ENCODE data around the gene FZD4. TPM values are rescaled to one million over a fixed set of nuclear protein-coding genes. Genes with fewer than 3 reads are reported as not detected.

The FZD4 gene
- total RNA-seq, 1 experiment from 2014 or later = 0.35 TPM

DNA sequence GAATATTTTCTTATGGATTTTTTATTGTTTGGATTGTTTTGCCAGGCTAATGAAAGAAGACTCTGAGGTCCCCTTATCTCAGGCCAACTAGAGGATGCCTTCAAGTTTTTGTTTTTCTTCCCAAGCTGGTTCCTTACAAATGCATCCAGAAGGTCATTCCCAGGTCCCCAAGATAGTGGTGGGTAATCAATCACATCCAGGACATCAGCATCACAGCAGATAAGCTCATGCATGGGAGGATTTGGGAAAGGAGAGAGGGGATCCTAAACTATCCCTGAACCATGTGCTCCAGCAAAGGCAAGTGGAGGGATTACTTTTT lies 20.7 kb downstream of the FZD4 start:
- no peaks in the 10 kb centered on the region for H3K27me3 Mint-ChIP-seq (ENCODE audit: insufficient read depth, unreplicated experiment)
- POLR2A ChIA-PET = interaction anchor here (0.7 to 1.0 kb wide), 2 partner anchors 9 to 487 kb away, joined by 3 read pairs; no protein-coding TSS in a partner anchor
- no peak overlapping the region for H3K4me3 Mint-ChIP-seq (ENCODE audit: unreplicated experiment)
- TF ChIP-seq, protein P1, sequence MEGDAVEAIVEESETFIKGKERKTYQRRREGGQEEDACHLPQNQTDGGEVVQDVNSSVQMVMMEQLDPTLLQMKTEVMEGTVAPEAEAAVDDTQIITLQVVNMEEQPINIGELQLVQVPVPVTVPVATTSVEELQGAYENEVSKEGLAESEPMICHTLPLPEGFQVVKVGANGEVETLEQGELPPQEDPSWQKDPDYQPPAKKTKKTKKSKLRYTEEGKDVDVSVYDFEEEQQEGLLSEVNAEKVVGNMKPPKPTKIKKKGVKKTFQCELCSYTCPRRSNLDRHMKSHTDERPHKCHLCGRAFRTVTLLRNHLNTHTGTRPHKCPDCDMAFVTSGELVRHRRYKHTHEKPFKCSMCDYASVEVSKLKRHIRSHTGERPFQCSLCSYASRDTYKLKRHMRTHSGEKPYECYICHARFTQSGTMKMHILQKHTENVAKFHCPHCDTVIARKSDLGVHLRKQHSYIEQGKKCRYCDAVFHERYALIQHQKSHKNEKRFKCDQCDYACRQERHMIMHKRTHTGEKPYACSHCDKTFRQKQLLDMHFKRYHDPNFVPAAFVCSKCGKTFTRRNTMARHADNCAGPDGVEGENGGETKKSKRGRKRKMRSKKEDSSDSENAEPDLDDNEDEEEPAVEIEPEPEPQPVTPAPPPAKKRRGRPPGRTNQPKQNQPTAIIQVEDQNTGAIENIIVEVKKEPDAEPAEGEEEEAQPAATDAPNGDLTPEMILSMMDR (IDR thresholded peaks at IDR 0.05; ENCODE audit: unreplicated experiment) = no peak
- CTCF ChIA-PET = interaction anchor here (0.6 to 3.3 kb wide), 12 partner anchors 9 to 693 kb away, joined by 3 to 21 read pairs (median 3); no protein-coding TSS in a partner anchor
- H3K9me3 Mint-ChIP-seq (ENCODE audit: unreplicated experiment) = no peaks in the 10 kb centered on the region
- no TSS peak for BruUV-seq (replicated peaks)
- H3K4me1 Mint-ChIP-seq (ENCODE audit: insufficient read depth, unreplicated experiment) = peaks cover 12% of the 10 kb centered on the region
- no peak for DNase-seq (ENCODE audit: unreplicated experiment)
- H3K36me3 Mint-ChIP-seq (ENCODE audit: insufficient read depth, unreplicated experiment) = no peaks in the 10 kb centered on the region
- intact Hi-C loops (cut with micrococcal nuclease) = no loop called here
- no peak overlapping the region for H3K27ac Mint-ChIP-seq (ENCODE audit: low read depth, unreplicated experiment)

DNA sequence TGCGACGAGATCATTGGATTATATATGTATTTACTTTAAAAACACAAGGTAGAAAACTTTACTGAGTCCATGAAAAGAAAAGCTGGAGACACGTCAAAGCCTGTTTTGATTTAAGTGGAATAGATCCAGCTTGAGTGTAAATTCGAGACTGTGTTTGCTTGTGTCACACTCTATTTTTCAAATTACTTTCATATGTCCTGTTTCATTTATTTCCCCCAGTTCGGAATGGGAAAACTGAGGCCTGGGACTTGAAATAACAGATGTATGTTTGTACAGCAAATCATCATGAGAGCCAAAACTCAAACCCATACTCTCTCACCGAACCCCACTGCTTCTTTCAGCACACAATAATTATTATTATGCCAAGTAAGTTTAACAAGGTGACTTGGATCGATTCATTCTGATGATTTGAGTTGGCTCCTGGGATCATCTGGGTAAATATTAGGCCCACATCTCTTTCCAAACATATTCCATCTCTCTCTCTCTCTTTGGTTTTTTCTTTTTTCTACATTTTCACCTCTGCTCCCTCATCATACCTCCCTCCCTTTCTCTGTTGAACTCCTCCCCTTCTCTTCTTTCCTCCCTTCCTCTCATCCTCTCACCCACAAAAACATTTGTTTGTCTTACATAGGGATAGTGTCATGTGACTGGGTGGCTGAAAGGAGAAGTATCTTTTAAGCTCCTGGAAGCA lies 21.2 kb downstream of the FZD4 start:
- Mint-ChIP-seq H3K9me3 (ENCODE audit: unreplicated experiment) (no peaks in the 10 kb centered on the region), H3K4me1 (ENCODE audit: insufficient read depth, unreplicated experiment) (peaks cover 12% of the 10 kb centered on the region), H3K27me3 (ENCODE audit: insufficient read depth, unreplicated experiment) (no peaks in the 10 kb centered on the region), H3K27ac (ENCODE audit: low read depth, unreplicated experiment) (no peak overlapping the region), H3K4me3 (ENCODE audit: unreplicated experiment) (no peak overlapping the region), H3K36me3 (ENCODE audit: insufficient read depth, unreplicated experiment) (no peaks in the 10 kb centered on the region)
- TF ChIP-seq, protein P1 (IDR thresholded peaks at IDR 0.05; ENCODE audit: unreplicated experiment) = no peak
- BruUV-seq (replicated peaks) = no TSS peak
- ChIA-PET POLR2A (interaction anchor here (1.0 kb wide), 1 partner anchor 9 kb away, joined by 3 read pairs; no protein-coding TSS in a partner anchor), CTCF (interaction anchor here (0.6 to 3.3 kb wide), 14 partner anchors 9 to 488 kb away, joined by 3 to 21 read pairs (median 4); no protein-coding TSS in a partner anchor)
- no peak for DNase-seq (ENCODE audit: unreplicated experiment)
- intact Hi-C loops (cut with micrococcal nuclease) = no loop called here

DNA sequence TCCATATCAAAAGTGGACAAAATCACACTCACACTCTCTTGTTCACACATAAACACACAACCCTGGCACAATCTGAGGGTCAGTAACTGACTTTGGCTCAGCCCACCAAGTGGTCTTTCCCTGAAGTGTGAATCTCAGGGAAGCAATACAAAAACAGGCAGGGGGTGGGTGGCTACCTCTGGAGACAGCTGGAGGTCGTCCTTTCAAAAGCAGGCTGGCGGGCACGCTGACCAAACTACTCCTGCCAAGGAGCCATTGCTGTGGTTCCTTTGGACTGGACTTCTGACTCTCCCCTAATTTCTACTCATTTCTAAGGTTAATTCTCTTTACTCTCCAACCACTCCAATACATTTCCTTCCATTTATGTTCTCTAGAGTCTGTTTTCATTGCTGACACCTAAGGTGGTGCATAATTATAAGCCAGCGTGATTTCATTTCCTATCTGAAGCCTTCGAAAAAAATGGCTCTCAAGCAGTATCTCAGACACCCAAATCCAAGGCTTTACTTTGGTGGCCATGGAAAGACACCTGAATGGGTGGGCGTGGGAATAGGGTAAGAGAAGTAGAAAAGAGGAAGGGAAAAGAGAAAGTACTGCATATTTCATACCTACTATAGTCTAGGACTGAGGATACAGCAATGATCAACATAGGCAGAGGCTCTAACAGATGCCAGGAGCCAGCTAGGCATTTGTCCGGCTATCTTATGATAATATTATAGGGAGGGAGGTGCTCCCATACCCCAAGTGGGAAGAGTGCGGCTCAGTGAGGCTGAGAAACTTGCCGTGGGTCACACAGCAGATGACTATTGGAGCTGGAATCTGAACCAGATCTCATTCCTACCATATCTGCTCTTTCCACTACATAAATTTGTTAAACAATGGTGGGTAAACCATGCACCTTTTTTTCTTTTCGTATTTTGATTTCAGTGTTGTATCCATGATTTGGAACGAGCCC lies 22.0 kb downstream of the FZD4 start:
- Mint-ChIP-seq H3K27ac (ENCODE audit: low read depth, unreplicated experiment) (no peak overlapping the region), H3K27me3 (ENCODE audit: insufficient read depth, unreplicated experiment) (no peaks in the 10 kb centered on the region), H3K4me1 (ENCODE audit: insufficient read depth, unreplicated experiment) (peaks cover 12% of the 10 kb centered on the region), H3K9me3 (ENCODE audit: unreplicated experiment) (no peaks in the 10 kb centered on the region), H3K36me3 (ENCODE audit: insufficient read depth, unreplicated experiment) (no peaks in the 10 kb centered on the region), H3K4me3 (ENCODE audit: unreplicated experiment) (no peak overlapping the region)
- BruUV-seq (replicated peaks) = no TSS peak
- intact Hi-C loops (cut with micrococcal nuclease) = no loop called here
- no peak for DNase-seq (ENCODE audit: unreplicated experiment)
- ChIA-PET POLR2A (no interaction called here), CTCF (interaction anchor here (0.6 to 3.3 kb wide), 7 partner anchors 14 to 488 kb away, joined by 3 to 21 read pairs (median 4); no protein-coding TSS in a partner anchor)
- TF ChIP-seq, protein P1 (IDR thresholded peaks at IDR 0.05; ENCODE audit: unreplicated experiment) = no peak

DNA sequence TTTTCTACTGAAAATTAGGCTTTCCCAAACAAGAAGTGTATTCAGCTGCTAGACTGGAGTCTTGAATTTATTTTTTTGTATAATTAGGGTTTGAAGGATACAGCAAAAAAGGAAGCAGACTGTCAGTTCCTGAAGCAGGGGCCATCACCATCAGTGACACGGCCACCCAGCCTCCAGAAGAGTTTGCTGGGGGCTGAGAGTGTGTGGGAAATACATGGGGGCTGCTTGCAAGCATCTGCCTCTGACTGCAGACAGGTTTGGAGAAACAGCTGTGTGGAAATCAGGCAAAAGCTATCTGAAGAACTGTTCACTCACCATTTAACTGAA lies 23.0 kb downstream of the FZD4 start:
- POLR2A ChIA-PET = no interaction called here
- Mint-ChIP-seq H3K4me3 (ENCODE audit: unreplicated experiment) (no peak overlapping the region), H3K4me1 (ENCODE audit: insufficient read depth, unreplicated experiment) (peaks cover 12% of the 10 kb centered on the region), H3K27ac (ENCODE audit: low read depth, unreplicated experiment) (no peak overlapping the region), H3K27me3 (ENCODE audit: insufficient read depth, unreplicated experiment) (no peaks in the 10 kb centered on the region), H3K36me3 (ENCODE audit: insufficient read depth, unreplicated experiment) (no peaks in the 10 kb centered on the region), H3K9me3 (ENCODE audit: unreplicated experiment) (no peaks in the 10 kb centered on the region)
- intact Hi-C loops (cut with micrococcal nuclease) = no loop called here
- TF ChIP-seq, protein P1 (IDR thresholded peaks at IDR 0.05; ENCODE audit: unreplicated experiment) = no peak
- no peak for DNase-seq (ENCODE audit: unreplicated experiment)
- CTCF ChIA-PET = interaction anchor here (0.6 to 3.3 kb wide), 7 partner anchors 13 to 373 kb away, joined by 3 to 21 read pairs (median 4); no protein-coding TSS in a partner anchor
- no TSS peak for BruUV-seq (replicated peaks)
